LNCAP (cell line): ENCODE results near the gene PPP1R1B.

Source experiments
- TF ChIP-seq, protein P1 (sequence below): fragments of 450-650 bp; IDR thresholded peaks from 2 replicates; pipeline ENCODE4 v1.5.1; 2017; ENCODE audit warnings: mild to moderate bottlenecking

PPP1R1B gene

GRCh38 chr17:39591958-39592954 lies 34.5 kb upstream of the PPP1R1B start:
- TF ChIP-seq, protein P1, sequence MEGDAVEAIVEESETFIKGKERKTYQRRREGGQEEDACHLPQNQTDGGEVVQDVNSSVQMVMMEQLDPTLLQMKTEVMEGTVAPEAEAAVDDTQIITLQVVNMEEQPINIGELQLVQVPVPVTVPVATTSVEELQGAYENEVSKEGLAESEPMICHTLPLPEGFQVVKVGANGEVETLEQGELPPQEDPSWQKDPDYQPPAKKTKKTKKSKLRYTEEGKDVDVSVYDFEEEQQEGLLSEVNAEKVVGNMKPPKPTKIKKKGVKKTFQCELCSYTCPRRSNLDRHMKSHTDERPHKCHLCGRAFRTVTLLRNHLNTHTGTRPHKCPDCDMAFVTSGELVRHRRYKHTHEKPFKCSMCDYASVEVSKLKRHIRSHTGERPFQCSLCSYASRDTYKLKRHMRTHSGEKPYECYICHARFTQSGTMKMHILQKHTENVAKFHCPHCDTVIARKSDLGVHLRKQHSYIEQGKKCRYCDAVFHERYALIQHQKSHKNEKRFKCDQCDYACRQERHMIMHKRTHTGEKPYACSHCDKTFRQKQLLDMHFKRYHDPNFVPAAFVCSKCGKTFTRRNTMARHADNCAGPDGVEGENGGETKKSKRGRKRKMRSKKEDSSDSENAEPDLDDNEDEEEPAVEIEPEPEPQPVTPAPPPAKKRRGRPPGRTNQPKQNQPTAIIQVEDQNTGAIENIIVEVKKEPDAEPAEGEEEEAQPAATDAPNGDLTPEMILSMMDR, result no peak

DNA sequence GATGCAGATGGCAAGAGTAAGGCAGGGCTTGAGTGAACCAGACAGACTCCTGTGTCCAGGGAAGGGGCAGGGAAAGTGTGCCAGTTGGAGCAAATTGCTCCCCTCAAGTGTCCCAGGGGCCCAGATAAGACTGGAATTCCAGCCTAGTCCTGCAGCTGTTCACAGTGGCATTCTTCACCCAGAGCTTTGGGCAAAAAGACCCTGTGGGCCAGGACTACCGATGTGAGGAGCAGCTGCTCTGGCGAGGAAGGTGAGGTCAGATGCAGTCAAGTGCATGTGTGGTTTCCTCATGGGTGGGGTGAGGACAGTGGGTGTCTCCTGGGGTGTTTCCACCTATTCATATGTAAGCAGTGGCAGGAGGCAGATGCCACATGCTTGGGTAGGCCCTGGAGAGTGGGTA lies 33.4 kb upstream of the PPP1R1B start:
- TF ChIP-seq, protein P1, result no peak

GRCh38 chr17:39595294-39595693 lies 31.5 kb upstream of the PPP1R1B start:
- TF ChIP-seq, protein P1, result no peak

DNA sequence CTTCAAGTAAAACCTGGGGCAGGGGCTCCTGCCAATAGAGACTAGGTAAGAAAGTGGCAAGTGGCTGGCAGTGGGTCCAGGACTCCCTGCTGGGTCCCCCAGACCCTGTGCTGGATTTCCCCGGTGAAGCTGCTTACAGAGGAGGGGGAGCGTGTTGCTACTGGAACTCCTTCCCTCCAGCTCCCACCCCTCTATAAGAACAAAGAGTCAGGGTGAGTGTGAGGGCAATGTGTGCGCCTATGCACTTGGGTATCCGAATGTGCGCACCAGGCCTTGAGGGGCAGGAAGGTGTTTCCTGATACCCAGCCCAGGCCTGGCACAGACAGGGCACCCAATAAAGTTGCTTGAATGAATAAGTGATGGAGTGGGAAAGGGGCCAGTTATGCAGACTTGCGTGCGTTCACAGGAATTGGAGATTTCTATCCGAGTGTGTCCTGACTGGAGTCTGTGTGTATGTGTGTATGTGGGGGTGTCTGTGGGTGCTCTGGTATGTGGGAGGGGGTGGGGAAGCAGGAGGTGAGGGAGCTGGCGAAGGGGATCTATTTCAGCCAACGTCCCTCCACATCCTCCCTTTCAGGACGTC lies 30.7 kb upstream of the PPP1R1B start:
- TF ChIP-seq, protein P1, result no peak

GRCh38 chr17:39596543-39597267 lies 30.0 kb upstream of the PPP1R1B start:
- TF ChIP-seq, protein P1, result no peak

- TF ChIP-seq, protein P1, result no peak
These were observed 29.2 kb upstream of the PPP1R1B start for GRCh38 chr17:39597372-39598046.

DNA sequence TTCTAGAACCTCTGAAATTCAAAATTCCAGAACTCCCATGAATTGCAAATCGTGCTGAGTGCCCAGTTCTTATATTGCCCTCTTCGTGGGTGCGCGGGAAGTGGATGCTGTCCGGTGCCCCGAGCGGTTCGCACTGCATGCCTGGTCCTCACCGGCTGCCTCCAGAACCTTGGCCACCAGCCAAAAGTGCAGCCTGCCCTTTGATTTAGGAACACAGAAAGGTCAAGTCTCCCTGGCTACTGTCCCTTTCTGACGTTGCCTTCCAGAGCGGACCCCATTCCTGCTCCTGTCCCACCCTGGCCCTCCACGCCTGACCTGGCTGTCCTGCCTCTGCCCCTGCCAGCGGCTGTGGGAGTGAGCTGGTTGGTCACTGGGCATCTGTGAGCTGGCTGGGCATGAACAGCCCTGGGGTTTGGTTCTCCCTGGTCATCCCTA lies 28.7 kb upstream of the PPP1R1B start:
- TF ChIP-seq, protein P1, result no peak
